HEK293T (cell line): Measurements from ENCODE around the gene CNGB1.

Source experiments
- CTCF ChIA-PET: fragments of 350-600 bp; formaldehyde crosslinking; extraction: SDS; loops from one replicate; lab custom pipeline; 2021; ENCODE audit warnings: antibody characterized with exemption, inconsistent platforms; lab: Yijun Ruan, JAX
- POLR2A ChIA-PET: fragments of 350-600 bp; formaldehyde crosslinking; extraction: SDS; loops from one replicate; lab custom pipeline; 2020; ENCODE audit warnings: antibody characterized with exemption, inconsistent platforms; lab: Yijun Ruan, JAX
- DNase-seq: peaks from one replicate; pipeline ENCODE4 v3.0.0; 2012; ENCODE audit warnings: mixed read lengths; ENCODE audit errors: extremely low spot score
- ARNT ChIP-seq: fragments of 450-650 bp; IDR thresholded peaks from 2 replicates; pipeline ENCODE4 v1.6.1; 2017; ENCODE audit warnings: mild to moderate bottlenecking
- BHLHE40 ChIP-seq: fragments of 450-650 bp; IDR thresholded peaks from 2 replicates; pipeline ENCODE4 v1.6.1; 2016; ENCODE audit warnings: mild to moderate bottlenecking, moderate library complexity, borderline replicate concordance
- CTBP1 ChIP-seq: fragments of 450-650 bp; IDR thresholded peaks from 2 replicates; pipeline ENCODE4 v1.6.1; 2016; ENCODE audit warnings: borderline replicate concordance
- ELF4 ChIP-seq: fragments of 450-650 bp; IDR thresholded peaks from 2 replicates; pipeline ENCODE4 v1.6.1; 2017; ENCODE audit warnings: antibody characterized with exemption
- FOXA1 ChIP-seq: fragments of 450-650 bp; IDR thresholded peaks from 2 replicates; pipeline ENCODE4 v1.6.1; 2016; ENCODE audit warnings: mild to moderate bottlenecking
- FOXK2 ChIP-seq: fragments of 450-650 bp; IDR thresholded peaks from 2 replicates; pipeline ENCODE4 v1.6.1; 2016; ENCODE audit warnings: mild to moderate bottlenecking
- FOXM1 ChIP-seq: fragments of 450-650 bp; IDR thresholded peaks from 2 replicates; pipeline ENCODE4 v1.6.1; 2017; ENCODE audit warnings: mild to moderate bottlenecking, borderline replicate concordance
- HDGF ChIP-seq: fragments of 450-650 bp; IDR thresholded peaks from 2 replicates; pipeline ENCODE4 v1.6.1; 2017; ENCODE audit warnings: antibody characterized with exemption, borderline replicate concordance
- L3MBTL2 ChIP-seq: fragments of 450-650 bp; conservative IDR thresholded peaks from 2 replicates; pipeline ENCODE4 v1.6.1; 2016; ENCODE audit warnings: mild to moderate bottlenecking
- LEF1 ChIP-seq: fragments of 450-650 bp; IDR thresholded peaks from 2 replicates; pipeline ENCODE4 v1.6.1; 2017; ENCODE audit warnings: mild to moderate bottlenecking, borderline replicate concordance
- NFRKB ChIP-seq: fragments of 450-650 bp; IDR thresholded peaks from 2 replicates; pipeline ENCODE4 v1.6.1; 2016; ENCODE audit warnings: mild to moderate bottlenecking, moderate library complexity
- SP1 ChIP-seq: fragments of 450-650 bp; IDR thresholded peaks from 2 replicates; pipeline ENCODE4 v1.6.1; 2017
- SUZ12 ChIP-seq: fragments of 450-650 bp; IDR thresholded peaks from 2 replicates; pipeline ENCODE4 v1.6.1; 2016; ENCODE audit warnings: mild to moderate bottlenecking
- TARDBP ChIP-seq: fragments of 450-650 bp; IDR thresholded peaks from 2 replicates; pipeline ENCODE4 v1.6.1; 2016
- ZNF384 ChIP-seq: fragments of 450-650 bp; IDR thresholded peaks from 2 replicates; pipeline ENCODE4 v1.6.1; 2016
- TF ChIP-seq, protein P1 (sequence below): fragments of 450-650 bp; IDR thresholded peaks from 2 replicates; pipeline ENCODE4 v1.6.1; 2016

CNGB1 gene

DNA sequence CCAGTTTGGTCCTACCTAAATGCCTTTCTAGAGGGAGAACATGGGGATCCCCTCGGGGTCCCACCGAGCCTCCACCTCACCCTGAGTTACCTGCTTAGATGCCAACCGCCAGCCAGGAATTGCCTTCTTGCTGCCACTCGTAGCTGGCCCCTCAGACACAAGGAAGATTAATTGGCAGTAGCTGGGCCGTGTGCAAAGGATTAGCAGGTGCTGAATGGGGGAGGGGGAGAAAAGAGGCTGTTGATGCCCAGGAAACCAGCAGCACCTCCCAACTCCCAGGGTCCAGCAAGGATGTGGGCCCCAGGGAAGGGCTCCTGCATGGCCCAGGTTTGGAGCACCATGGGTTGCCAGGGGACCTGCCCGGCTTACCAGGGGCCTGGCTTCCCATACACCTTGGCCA, at the start of gene CNGB1:
Gene CNGB1, minus strand, starts transcription at position 159 of the 400 bp plus-strand sequence. CDS start 3,842 bp downstream, outside the sequence.
- CTCF ChIA-PET, result interaction anchor here (0.6 kb wide), 1 partner anchor 9 kb away, joined by 3 read pairs; no protein-coding TSS in a partner anchor
- no peak for TF ChIP-seq CTBP1
- TF ChIP-seq L3MBTL2, result no peak
- no peak for TF ChIP-seq NFRKB
- TF ChIP-seq, protein P1, sequence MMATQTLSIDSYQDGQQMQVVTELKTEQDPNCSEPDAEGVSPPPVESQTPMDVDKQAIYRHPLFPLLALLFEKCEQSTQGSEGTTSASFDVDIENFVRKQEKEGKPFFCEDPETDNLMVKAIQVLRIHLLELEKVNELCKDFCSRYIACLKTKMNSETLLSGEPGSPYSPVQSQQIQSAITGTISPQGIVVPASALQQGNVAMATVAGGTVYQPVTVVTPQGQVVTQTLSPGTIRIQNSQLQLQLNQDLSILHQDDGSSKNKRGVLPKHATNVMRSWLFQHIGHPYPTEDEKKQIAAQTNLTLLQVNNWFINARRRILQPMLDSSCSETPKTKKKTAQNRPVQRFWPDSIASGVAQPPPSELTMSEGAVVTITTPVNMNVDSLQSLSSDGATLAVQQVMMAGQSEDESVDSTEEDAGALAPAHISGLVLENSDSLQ, result no peak
- DNase-seq, result no peak
- POLR2A ChIA-PET, result no interaction called here

DNA sequence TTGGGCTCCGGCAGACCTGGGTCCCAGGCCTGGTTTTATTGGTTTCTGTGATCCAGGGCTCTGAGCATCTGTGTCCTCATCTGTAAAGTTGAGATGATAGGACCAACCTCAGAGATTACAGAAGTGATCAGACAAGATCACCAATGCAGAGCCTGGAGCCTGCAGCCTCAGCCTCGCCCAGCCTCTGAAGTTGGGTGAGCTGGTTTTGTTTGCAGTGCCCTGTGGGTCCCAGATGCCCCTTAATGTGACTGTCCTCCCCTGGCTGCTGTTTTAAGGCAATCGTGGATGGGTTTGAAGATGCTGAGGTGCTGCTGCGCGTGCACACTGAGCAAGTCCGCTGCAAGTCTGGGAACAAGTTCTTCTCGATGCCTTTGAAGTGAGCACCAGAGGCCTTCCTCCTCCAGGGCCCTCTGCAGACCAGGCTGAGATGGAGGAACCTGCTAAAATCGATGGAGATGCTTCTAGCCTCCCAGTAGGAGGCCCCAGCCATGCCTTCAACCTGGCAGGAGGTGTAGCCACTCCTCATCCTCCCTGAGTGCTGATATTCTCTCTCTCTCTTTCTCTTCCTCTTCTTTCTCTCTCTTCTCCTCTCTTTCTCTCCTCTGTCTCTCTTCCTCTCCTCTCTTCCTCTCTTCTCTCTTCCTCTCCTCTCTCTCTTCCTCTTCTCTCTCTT, 49.1 kb upstream of the CNGB1 start:
- POLR2A ChIA-PET, result no interaction called here

DNA sequence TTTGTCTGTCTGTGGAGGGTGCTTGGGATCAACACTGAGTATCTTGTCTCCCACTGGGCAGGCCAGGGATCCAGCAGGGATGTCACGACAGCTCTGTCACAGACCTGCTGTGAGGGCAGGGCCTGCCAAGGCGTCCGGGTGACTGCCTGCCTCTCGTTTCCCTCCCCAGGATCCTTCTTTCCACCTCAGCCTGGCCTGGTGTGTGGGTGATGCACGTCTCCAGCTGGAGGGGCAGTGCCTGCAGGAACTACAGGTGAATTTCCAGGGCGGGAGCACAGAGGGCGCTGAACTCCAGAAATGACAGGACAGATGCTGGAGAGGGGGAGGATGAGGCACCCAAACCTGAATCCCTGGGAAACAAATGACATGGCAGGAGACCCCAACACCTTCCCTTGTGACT, 47.9 kb upstream of the CNGB1 start:
- POLR2A ChIA-PET, result no interaction called here
- CTCF ChIA-PET, result interaction anchor here (0.7 to 1.1 kb wide), 3 partner anchors 9 to 90 kb away, joined by 3 read pairs; no protein-coding TSS in a partner anchor
- no peak for DNase-seq
- TF ChIP-seq NFRKB (no peak), SP1 (no peak), FOXM1 (no peak), LEF1 (no peak), L3MBTL2 (no peak), ZNF384 (no peak), ELF4 (no peak), FOXK2 (no peak), FOXA1 (no peak), ARNT (no peak), BHLHE40 (no peak), SUZ12 (no peak), TARDBP (no peak), HDGF (no peak), CTBP1 (no peak)
- TF ChIP-seq, protein P1, result no peak

More for the DNA sequence above, 49.1 kb upstream of the CNGB1 start:
- no peak for DNase-seq
- TF ChIP-seq LEF1 (no peak), HDGF (no peak), CTBP1 (no peak), NFRKB (no peak), FOXK2 (no peak), SUZ12 (no peak), ZNF384 (no peak), TARDBP (no peak), FOXA1 (no peak), L3MBTL2 (no peak), ELF4 (no peak), BHLHE40 (no peak), FOXM1 (no peak), SP1 (no peak), ARNT (no peak)
- TF ChIP-seq, protein P1, result no peak
- CTCF ChIA-PET, result interaction anchor here (1.0 to 1.1 kb wide), 2 partner anchors 10 to 89 kb away, joined by 3 read pairs; no protein-coding TSS in a partner anchor

DNA sequence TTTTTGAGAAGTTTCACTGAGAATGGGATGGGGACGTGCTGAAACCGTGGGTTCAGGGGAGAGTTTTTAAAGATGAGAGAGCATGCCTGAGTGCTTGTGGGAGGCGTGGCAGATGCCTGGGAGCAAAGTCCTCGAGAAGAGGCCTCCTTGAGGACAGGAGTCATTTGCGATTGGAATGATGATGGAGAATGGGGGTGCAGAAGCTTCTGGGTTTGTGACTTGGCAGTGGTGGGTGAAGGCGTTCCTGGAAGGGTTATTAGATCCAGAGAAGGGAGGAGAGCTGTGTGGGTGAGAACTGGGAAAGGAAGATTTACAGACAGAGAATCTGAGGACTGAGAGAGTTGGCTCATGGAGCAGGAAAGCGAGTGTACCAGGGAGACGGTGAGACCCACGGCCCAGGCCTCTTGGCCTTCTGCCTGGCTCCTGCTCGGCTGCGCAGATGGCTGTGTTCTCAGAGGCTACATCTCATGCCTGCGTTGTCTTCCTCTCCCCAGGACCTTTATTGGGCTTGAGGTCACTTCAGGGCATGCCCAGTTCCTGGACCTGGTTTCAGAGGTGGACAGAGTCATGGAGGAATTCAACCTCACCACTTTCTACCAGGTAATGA, 46.0 kb upstream of the CNGB1 start:
- no peak for TF ChIP-seq ZNF384
- POLR2A ChIA-PET, result no interaction called here
- DNase-seq, result no peak
- CTCF ChIA-PET, result no interaction called here

DNA sequence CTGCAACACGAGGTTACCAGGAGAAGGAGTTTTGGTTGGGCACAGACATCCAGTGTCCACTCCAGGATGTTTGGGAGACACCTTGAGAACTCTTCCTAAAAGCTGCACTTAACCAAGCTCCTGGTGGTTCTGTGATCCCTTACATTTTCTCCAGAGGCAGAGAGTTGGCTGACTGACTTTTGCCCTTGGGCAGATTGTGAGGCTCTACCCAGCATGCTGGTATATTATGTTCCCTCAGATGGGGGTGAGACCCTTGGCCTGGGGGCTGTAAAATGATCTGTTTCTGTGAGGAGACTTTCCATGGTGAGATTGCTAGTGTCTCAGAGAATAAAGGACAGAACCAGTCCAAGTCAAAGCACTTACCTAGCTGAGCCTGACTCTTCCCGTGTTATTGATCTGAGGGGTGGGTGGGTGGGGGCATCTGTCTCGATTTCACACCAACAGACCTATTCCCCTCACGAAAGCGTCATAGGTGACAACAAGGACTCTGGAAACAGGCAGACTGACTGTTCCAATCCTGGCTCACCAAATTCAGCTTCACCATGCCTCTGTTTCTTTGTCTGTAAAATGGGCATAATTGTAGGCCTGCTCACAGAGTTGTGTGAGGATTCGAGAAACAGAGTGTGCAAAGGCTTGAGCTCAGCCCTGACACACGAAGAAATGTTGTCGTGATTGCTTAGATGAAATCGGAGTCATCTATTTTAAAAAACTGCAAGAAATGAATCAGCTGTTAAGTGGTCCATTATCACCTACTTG, 42.5 kb upstream of the CNGB1 start:
- ChIA-PET POLR2A (no interaction called here), CTCF (interaction anchor here (0.8 kb wide), 1 partner anchor 108 kb away, joined by 3 read pairs; no protein-coding TSS in a partner anchor)
- TF ChIP-seq ARNT, result no peak
- TF ChIP-seq CTBP1, result no peak
- TF ChIP-seq L3MBTL2, result no peak
- TF ChIP-seq, protein P1, result no peak
- no peak for TF ChIP-seq ELF4
- TF ChIP-seq BHLHE40, result no peak
- TF ChIP-seq FOXM1, result no peak
- no peak for TF ChIP-seq TARDBP
- TF ChIP-seq SP1, result no peak
- no peak for TF ChIP-seq NFRKB
- no peak for TF ChIP-seq FOXA1
- no peak for TF ChIP-seq SUZ12
- TF ChIP-seq HDGF, result no peak
- TF ChIP-seq LEF1, result no peak
- no peak for TF ChIP-seq FOXK2
- TF ChIP-seq ZNF384, result no peak
- no peak for DNase-seq
